ENCODE data around the gene ATXN7.

GRCh38 chr3:63817225-63817624 is 46.4 kb upstream of the ATXN7 start:
- TF ChIP-seq CTCF (conservative IDR thresholded peaks at IDR 0.05; ENCODE audit: low read length) (no peak), EZH2phosphoT487 (IDR thresholded peaks at IDR 0.05; ENCODE audit: borderline replicate concordance) (no peak)

Measured in Loucy (cell line).